Measurements from ENCODE around the gene BPIFB2.

GRCh38 chr20:33072813-33073212, 65.3 kb downstream of the BPIFB2 start:
- TF ChIP-seq CTCF (IDR thresholded peaks at IDR 0.05) (no peak), POLR2A (IDR thresholded peaks at IDR 0.05) (no peak), POLR2AphosphoS5 (IDR thresholded peaks at IDR 0.05; ENCODE audit: insufficient read depth in 1 of 2, low read depth in 1 of 2) (no peak)
